Esophagus muscularis mucosa (tissue), 4 donors: ENCODE measurements around the gene PPP1R3F. TPM values are rescaled to one million over a fixed set of nuclear protein-coding genes. Genes with fewer than 3 reads are reported as not detected.
A peak's percentile ranks its signal among the peaks of the same experiment; 100 is the strongest.

Source experiments
- DNase-seq: peaks from one replicate; pipeline ENCODE4 v3.0.0-alpha.2; 2017; ENCODE audit errors: extremely low spot score
- H3K27ac ChIP-seq, 4 donors: fragments of 200-600 bp; sonication (generic); replicated peaks in 1 of 4; 1 replicate in 3 of 4; 2 replicates in 1 of 4; pipeline ENCODE4 v1.5.1; 2016 to 2019; ENCODE audit warnings: mild to moderate bottlenecking in 1 of 4
- H3K27me3 ChIP-seq, 4 donors: fragments of 200-600 bp; sonication (generic); one replicate each; pipeline versions ENCODE4 v1.5.1 to v1.6.0; 2016 to 2019
- H3K36me3 ChIP-seq, 4 donors: fragments of 200-600 bp; sonication (generic); one replicate each; pipeline ENCODE4 v1.5.1; 2016 to 2019
- H3K4me1 ChIP-seq, 4 donors: fragments of 200-600 bp; sonication (generic); one replicate each; pipeline ENCODE4 v1.5.1; 2016 to 2019
- H3K4me3 ChIP-seq, 4 donors: fragments of 200-600 bp; sonication (generic); 1 replicate in 2 of 4; 2 replicates in 2 of 4; pipeline ENCODE4 v1.5.1; 2016 to 2019; ENCODE audit warnings: mild to moderate bottlenecking in 4 of 4, moderate library complexity in 1 of 4
- H3K9me3 ChIP-seq, 4 donors: fragments of 200-600 bp; sonication (generic); 1 replicate in 3 of 4; 2 replicates in 1 of 4; pipeline ENCODE4 v1.5.1; 2016 to 2019
- CTCF ChIP-seq, 3 experiments: fragments of 200-600 bp in 2 of 3; fragments of 450-650 bp in 1 of 3; sonication (generic) in 2 of 3; IDR thresholded peaks; one replicate each; pipeline ENCODE4 v1.5.1; 2017 to 2019; ENCODE audit warnings: antibody characterized with exemption in 3 of 3, mild to moderate bottlenecking in 2 of 3, moderate library complexity in 1 of 3
- EP300 ChIP-seq: sonication (generic); formaldehyde crosslinking; IDR thresholded peaks from one replicate; pipeline ENCODE4 v1.6.1; 2017; ENCODE audit warnings: antibody characterized with exemption
- POLR2A ChIP-seq: fragments of 450-650 bp; IDR thresholded peaks from one replicate; pipeline ENCODE4 v1.6.1; 2017; ENCODE audit warnings: antibody characterized with exemption, moderate library complexity, mild to moderate bottlenecking, low read depth
- POLR2AphosphoS5 ChIP-seq, 2 donors: sonication (generic); formaldehyde crosslinking; IDR thresholded peaks; one replicate each; pipeline ENCODE4 v1.6.1; 2017; ENCODE audit warnings: antibody characterized with exemption in 2 of 2
- WGBS: methylation state at CpG from one replicate; pipeline ENCODE4 v1.1.5; 2018; 5-methylcytosine and 5-hydroxymethylcytosine counted together
- intact Hi-C: fragments of 100-400 bp; cut with DNase I; formaldehyde crosslinking; loops from one replicate; pipeline ENCODE4 v1.15.1; 2023
- total RNA-seq, 4 donors: library from RNA; depleted of rRNA; stranded (reverse); fragments of >200 nt; gene quantifications; one replicate each; pipeline versions ENCODE4 v1.1.0 to v1.2.1, GENCODE V29; 2016

Gene PPP1R3F
- total RNA-seq, 4 donors from 2014 or later = 13.8 to 27.0 (median 16.4) TPM

GRCh38 chrX:49227726-49228125 lies 41.9 kb upstream of the PPP1R3F start:
- H3K4me3 ChIP-seq = no peak overlapping the region
- intact Hi-C loops = no loop called here
- H3K4me1 ChIP-seq = peaks cover 0 to 8% (median 4%) of the 10 kb centered on the region in 4 donors
- H3K9me3 ChIP-seq = no peaks in the 10 kb centered on the region
- TF ChIP-seq EP300 (no peak), POLR2A (no peak), CTCF (IDR thresholded peaks at IDR 0.05) (no peak), POLR2AphosphoS5 (IDR thresholded peaks at IDR 0.05) (no peak)
- H3K27me3 ChIP-seq = peaks cover 0 to 18% (median 3%) of the 10 kb centered on the region in 4 donors
- no peaks in the 10 kb centered on the region for H3K36me3 ChIP-seq
- DNase-seq = no peak
- no peak overlapping the region for H3K27ac ChIP-seq
- 65% methylated on average over 2 of the region's 2 CpGs for WGBS

- TF ChIP-seq EP300 (no peak), CTCF (IDR thresholded peaks at IDR 0.05) (no peak), POLR2A (no peak), POLR2AphosphoS5 (IDR thresholded peaks at IDR 0.05) (no peak)
- peaks cover 0 to 18% (median 3%) of the 10 kb centered on the region in 4 donors for H3K27me3 ChIP-seq
- peaks cover 0 to 8% (median 4%) of the 10 kb centered on the region in 4 donors for H3K4me1 ChIP-seq
- intact Hi-C loops = no loop called here
- H3K36me3 ChIP-seq = no peaks in the 10 kb centered on the region
- WGBS = 90% methylated on average over 15 of the region's 17 CpGs
- DNase-seq = no peak
- H3K4me3 ChIP-seq = no peak overlapping the region
- H3K27ac ChIP-seq = no peak overlapping the region
- H3K9me3 ChIP-seq = no peaks in the 10 kb centered on the region
These were observed 41.4 kb upstream of the PPP1R3F start for GRCh38 chrX:49228185-49228584.

- WGBS = 67% methylated on average over 39 of the region's 44 CpGs
- Histone ChIP-seq H3K27me3 (peaks cover 0 to 24% (median 1%) of the 10 kb centered on the region in 4 donors), H3K4me1 (peaks cover 0 to 8% (median 4%) of the 10 kb centered on the region in 4 donors), H3K27ac (peak overlapping the region in 2 of 4 donors; percentile 23 to 36), H3K36me3 (no peaks in the 10 kb centered on the region), H3K9me3 (no peaks in the 10 kb centered on the region), H3K4me3 (peak overlapping the region; percentile 34 to 47 (median 35))
- intact Hi-C loops = no loop called here
- TF ChIP-seq POLR2A (no peak), EP300 (no peak), CTCF (IDR thresholded peaks at IDR 0.05) (no peak), POLR2AphosphoS5 (IDR thresholded peaks at IDR 0.05) (no peak)
- DNase-seq = no peak
These were observed 38.9 kb upstream of the PPP1R3F start for GRCh38 chrX:49230500-49231232.

- WGBS = 91% methylated on average over 10 of the region's 10 CpGs
- intact Hi-C loops = no loop called here
- TF ChIP-seq POLR2A = no peak
- no peak for TF ChIP-seq EP300
- no peak for TF ChIP-seq POLR2AphosphoS5 (IDR thresholded peaks at IDR 0.05)
- TF ChIP-seq CTCF (IDR thresholded peaks at IDR 0.05) = no peak
- no peaks in the 10 kb centered on the region for H3K9me3 ChIP-seq
- peaks cover 0 to 24% (median 0%) of the 10 kb centered on the region in 4 donors for H3K27me3 ChIP-seq
- no peak overlapping the region for H3K4me3 ChIP-seq
- H3K27ac ChIP-seq = no peak overlapping the region
- DNase-seq = no peak
- H3K4me1 ChIP-seq = peaks cover 0 to 14% (median 11%) of the 10 kb centered on the region in 4 donors
- H3K36me3 ChIP-seq = no peaks in the 10 kb centered on the region
These were observed 38.1 kb upstream of the PPP1R3F start for GRCh38 chrX:49231333-49232000.
